HCT116 (cell line): ENCODE measurements around the gene CHCHD3. TPM values are rescaled to one million over a fixed set of nuclear protein-coding genes. Genes with fewer than 3 reads are reported as not detected.
A peak's percentile ranks its signal among the peaks of the same experiment; 100 is the strongest.

Source experiments
- ATAC-seq: fragments of 200-7000 bp; cut with Tn5 transposase; 2 replicates; pipeline ENCODE4 v1.9.1; 2020; ENCODE audit warnings: mild to moderate bottlenecking, moderate library complexity
- BruUV-seq: library from RNA; stranded (reverse); fragments of 400-500 nt; replicated peaks from 2 replicates; lab custom pipeline; 2021; lab: Mats Ljungman, UMichigan
- CTCF ChIA-PET: fragments of 300-600 bp; sonication (Branson Sonifier 250); formaldehyde crosslinking; loops from one replicate; lab custom pipeline; 2021; ENCODE audit warnings: antibody characterized with exemption; lab: Charles Lee
- POLR2A ChIA-PET: fragments of 300-600, 350-600 bp; sonication (Branson Sonifier 250); formaldehyde crosslinking; loops from one replicate; lab custom pipeline; 2021; ENCODE audit warnings: antibody characterized with exemption; lab: Charles Lee
- RAD21 ChIA-PET, 2 experiments: fragments of 300-600 bp; sonication (Branson Sonifier 250); formaldehyde crosslinking; loops; one replicate each; lab custom pipeline; 2023; ENCODE audit warnings: low total read pairs in 2 of 2; ENCODE audit not compliant: uncharacterized antibody in 2 of 2, unreplicated experiment in 2 of 2, low non-redundant PET in 1 of 2; lab: Charles Lee
- DNase-seq: peaks from one replicate; pipeline ENCODE4 v3.0.0-alpha.2; 2010; ENCODE audit warnings: low read depth, low spot score
- H2AFZ ChIP-seq: fragments of 200-600 bp; shearing (Covaris generic), sonication (generic); 2 replicates; pipeline ENCODE4 v1.6.1; 2017; ENCODE audit warnings: low read depth, mixed run types, mixed read lengths, antibody characterized with exemption, low read length; ENCODE audit not compliant: poor library complexity, severe bottlenecking
- H3K27ac ChIP-seq: 2 replicates; pipeline ENCODE4 v1.5.1; 2012; ENCODE audit warnings: low read depth, low read length
- H3K27me3 ChIP-seq: fragments of 200-600 bp; sonication (generic); 2 replicates; pipeline ENCODE4 v1.6.1; 2016; ENCODE audit warnings: mixed run types, low read length, mixed read lengths; ENCODE audit not compliant: insufficient read depth
- H3K36me3 ChIP-seq, 2 experiments: fragments of 200-500 bp in 1 of 2; fragments of 200-600 bp in 1 of 2; sonication (Bioruptor generic) in 1 of 2; sonication (generic) in 1 of 2; 2 replicates each; pipeline versions ENCODE4 v1.5.1 to v1.6.1; 2014 to 2016; ENCODE audit warnings: low read length in 2 of 2, inconsistent platforms in 1 of 2, mixed read lengths in 1 of 2, mixed run types in 1 of 2; ENCODE audit not compliant: insufficient read depth in 2 of 2, control insufficient read depth in 1 of 2
- H3K4me1 ChIP-seq, 2 experiments: fragments of 200-600 bp in 1 of 2; sonication (generic) in 1 of 2; 2 replicates each; pipeline versions ENCODE4 v1.5.1 to v1.6.1; 2012 to 2017; ENCODE audit warnings: low read length in 2 of 2, inconsistent platforms in 1 of 2, mild to moderate bottlenecking in 1 of 2, mixed read lengths in 1 of 2, mixed run types in 1 of 2, moderate library complexity in 1 of 2; ENCODE audit not compliant: insufficient read depth in 2 of 2, control insufficient read depth in 1 of 2
- H3K4me2 ChIP-seq: fragments of 200-600 bp; sonication (generic); 2 replicates; pipeline ENCODE4 v1.6.1; 2017; ENCODE audit warnings: mixed run types, low read length, mixed read lengths
- H3K4me3 ChIP-seq, 2 experiments: fragments of 200-600 bp in 1 of 2; sonication (generic) in 1 of 2; replicated peaks in 1 of 2; 2 replicates each; pipeline ENCODE4 v1.5.1; 2011 to 2016; ENCODE audit warnings: low read length in 2 of 2, control low read depth in 1 of 2, low read depth in 1 of 2, mild to moderate bottlenecking in 1 of 2, mixed read lengths in 1 of 2, mixed run types in 1 of 2
- H3K79me2 ChIP-seq: fragments of 200-600 bp; sonication (generic); 2 replicates; pipeline ENCODE4 v1.6.1; 2017; ENCODE audit warnings: mild to moderate bottlenecking, mixed run types, low read length, moderate library complexity, mixed read lengths; ENCODE audit not compliant: insufficient read depth
- H3K9ac ChIP-seq: fragments of 200-600 bp; sonication (generic); 2 replicates; pipeline ENCODE4 v1.6.1; 2016; ENCODE audit warnings: low read length, mixed read lengths
- H3K9me2 ChIP-seq: fragments of 200-600 bp; sonication (generic), shearing (Covaris generic); 2 replicates; pipeline ENCODE4 v1.6.1; 2017; ENCODE audit warnings: mixed run types, mild to moderate bottlenecking, moderate library complexity; ENCODE audit not compliant: insufficient read depth
- H3K9me3 ChIP-seq, 2 experiments: fragments of 200-500 bp in 1 of 2; fragments of 200-600 bp in 1 of 2; sonication (Bioruptor generic) in 1 of 2; sonication (generic) in 1 of 2; 2 replicates each; pipeline ENCODE4 v1.6.1; 2014 to 2017; ENCODE audit warnings: low read length in 2 of 2, mixed read lengths in 2 of 2, inconsistent platforms in 1 of 2, low read depth in 1 of 2, mild to moderate bottlenecking in 1 of 2, mixed run types in 1 of 2, moderate library complexity in 1 of 2; ENCODE audit not compliant: control insufficient read depth in 1 of 2, insufficient read depth in 1 of 2
- H4K20me1 ChIP-seq: fragments of 200-600 bp; sonication (generic), shearing (Covaris generic); 2 replicates; pipeline ENCODE4 v1.6.1; 2017; ENCODE audit warnings: mixed run types, mild to moderate bottlenecking, moderate library complexity; ENCODE audit not compliant: insufficient read depth
- CEBPB ChIP-seq: IDR thresholded peaks from 2 replicates; pipeline ENCODE4 v1.6.1; 2012; ENCODE audit warnings: low read depth
- EZH2phosphoT487 ChIP-seq: fragments of 200-600 bp; IDR thresholded peaks from 2 replicates; pipeline ENCODE4 v1.6.1; 2018; ENCODE audit warnings: antibody characterized with exemption, borderline replicate concordance
- JUND ChIP-seq: IDR thresholded peaks from 2 replicates; pipeline ENCODE4 v1.6.1; 2012
- YY1 ChIP-seq: IDR thresholded peaks from 2 replicates; pipeline ENCODE4 v1.6.1; 2011; ENCODE audit warnings: low read length, low read depth, moderate library complexity, mild to moderate bottlenecking; ENCODE audit not compliant: insufficient replicate concordance; ENCODE audit errors: extremely low read depth
- intact Hi-C: fragments of 100-400 bp; cut with micrococcal nuclease; formaldehyde crosslinking; loops from 2 replicates; pipeline ENCODE4 v1.10.0; 2022
- total RNA-seq: library from RNA; stranded (reverse); gene quantifications from one replicate; pipeline ENCODE4 v1.2.1, GENCODE V29; 2021; ENCODE audit not compliant: unreplicated experiment
- TF ChIP-seq, protein P1 (sequence below): IDR thresholded peaks from 2 replicates; pipeline ENCODE4 v1.6.1; 2012
- TF ChIP-seq, protein P2 (sequence below), 3 experiments: fragments of 200-600 bp in 1 of 3; sonication (generic) in 1 of 3; IDR thresholded peaks in 2 of 3; conservative IDR thresholded peaks in 1 of 3; 2 replicates each; pipeline ENCODE4 v1.5.1; 2012 to 2017; ENCODE audit warnings: low read depth in 2 of 3, low read length in 2 of 3, antibody characterized with exemption in 1 of 3, borderline replicate concordance in 1 of 3, control low read depth in 1 of 3, mild to moderate bottlenecking in 1 of 3, mixed read lengths in 1 of 3, mixed run types in 1 of 3, moderate library complexity in 1 of 3; ENCODE audit not compliant: insufficient read depth in 1 of 3

CHCHD3 gene
- total RNA-seq, 1 experiment from 2014 or later, result 73.5 TPM

GRCh38 chr7:132785870-132786269 lies 296.0 kb downstream of the CHCHD3 start:
- DNase-seq, result no peak
- no TSS peak for BruUV-seq
- H3K79me2 ChIP-seq, result no peaks in the 10 kb centered on the region
- no peak for TF ChIP-seq YY1
- TF ChIP-seq EZH2phosphoT487, result no peak
- no peak for TF ChIP-seq CEBPB
- TF ChIP-seq, protein P1, sequence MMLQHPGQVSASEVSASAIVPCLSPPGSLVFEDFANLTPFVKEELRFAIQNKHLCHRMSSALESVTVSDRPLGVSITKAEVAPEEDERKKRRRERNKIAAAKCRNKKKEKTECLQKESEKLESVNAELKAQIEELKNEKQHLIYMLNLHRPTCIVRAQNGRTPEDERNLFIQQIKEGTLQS, result no peak
- TF ChIP-seq, all 23 proteins: peak for 0
- Histone ChIP-seq H3K4me2 (no peak overlapping the region), H3K27me3 (no peaks in the 10 kb centered on the region), H2AFZ (no peak overlapping the region), H3K9me3 (no peaks in the 10 kb centered on the region), H3K9me2 (no peaks in the 10 kb centered on the region), H3K27ac (no peak overlapping the region), H3K4me3 (no peak overlapping the region), H3K9ac (no peak overlapping the region), H3K36me3 (no peaks in the 10 kb centered on the region), H4K20me1 (no peaks in the 10 kb centered on the region), H3K4me1 (peaks cover 3 to 20% of the 10 kb centered on the region in 2 experiments)
- ChIA-PET RAD21 (no interaction called here), CTCF (no interaction called here), POLR2A (no interaction called here)
- ATAC-seq, result no peak
- intact Hi-C loops, result no loop called here

GRCh38 chr7:132784406-132784805 lies 297.5 kb downstream of the CHCHD3 start:
- ChIA-PET CTCF (no interaction called here), POLR2A (no interaction called here), RAD21 (interaction anchor here in 1 of 2 experiments (0.6 kb wide), 1 partner anchor 1636 kb away, joined by 3 read pairs; no protein-coding TSS in a partner anchor)
- H3K4me2 ChIP-seq, result peak overlapping the region; percentile 51
- H4K20me1 ChIP-seq, result no peaks in the 10 kb centered on the region
- ATAC-seq (no peak), DNase-seq (no peak)
- intact Hi-C loops, result no loop called here
- H3K4me1 ChIP-seq, result peaks cover 3 to 20% of the 10 kb centered on the region in 2 experiments
- no TSS peak for BruUV-seq
- no peak overlapping the region for H3K9ac ChIP-seq
- no peaks in the 10 kb centered on the region for H3K9me3 ChIP-seq
- H3K9me2 ChIP-seq, result no peaks in the 10 kb centered on the region
- no peak overlapping the region for H2AFZ ChIP-seq
- peak overlapping the region; percentile 41; the same call in 1 of the 2 replicates for H3K27ac ChIP-seq
- TF ChIP-seq YY1, result no peak
- TF ChIP-seq, protein P2, sequence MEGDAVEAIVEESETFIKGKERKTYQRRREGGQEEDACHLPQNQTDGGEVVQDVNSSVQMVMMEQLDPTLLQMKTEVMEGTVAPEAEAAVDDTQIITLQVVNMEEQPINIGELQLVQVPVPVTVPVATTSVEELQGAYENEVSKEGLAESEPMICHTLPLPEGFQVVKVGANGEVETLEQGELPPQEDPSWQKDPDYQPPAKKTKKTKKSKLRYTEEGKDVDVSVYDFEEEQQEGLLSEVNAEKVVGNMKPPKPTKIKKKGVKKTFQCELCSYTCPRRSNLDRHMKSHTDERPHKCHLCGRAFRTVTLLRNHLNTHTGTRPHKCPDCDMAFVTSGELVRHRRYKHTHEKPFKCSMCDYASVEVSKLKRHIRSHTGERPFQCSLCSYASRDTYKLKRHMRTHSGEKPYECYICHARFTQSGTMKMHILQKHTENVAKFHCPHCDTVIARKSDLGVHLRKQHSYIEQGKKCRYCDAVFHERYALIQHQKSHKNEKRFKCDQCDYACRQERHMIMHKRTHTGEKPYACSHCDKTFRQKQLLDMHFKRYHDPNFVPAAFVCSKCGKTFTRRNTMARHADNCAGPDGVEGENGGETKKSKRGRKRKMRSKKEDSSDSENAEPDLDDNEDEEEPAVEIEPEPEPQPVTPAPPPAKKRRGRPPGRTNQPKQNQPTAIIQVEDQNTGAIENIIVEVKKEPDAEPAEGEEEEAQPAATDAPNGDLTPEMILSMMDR (IDR thresholded peaks at IDR 0.05 in 2 of 3, conservative IDR thresholded peaks at IDR 0.05 in 1 of 3; ENCODE audit: borderline replicate concordance in 1 of 3, insufficient read depth in 1 of 3, low read depth in 2 of 3, low read length in 2 of 3), result no peak
- TF ChIP-seq, protein P1, result no peak
- no peak for TF ChIP-seq JUND
- H3K27me3 ChIP-seq, result no peaks in the 10 kb centered on the region
- H3K79me2 ChIP-seq, result no peaks in the 10 kb centered on the region
- no peak overlapping the region for H3K4me3 ChIP-seq
- no peaks in the 10 kb centered on the region for H3K36me3 ChIP-seq
